Tibial artery (tissue), 4 donors: ENCODE results near the gene TBXAS1.
A peak's percentile ranks its signal among the peaks of the same experiment; 100 is the strongest.

Experiments used
- DNase-seq, 2 donors: peaks; one replicate each; pipeline ENCODE4 v3.0.0-alpha.2; 2019
- H3K27ac ChIP-seq, 2 donors: fragments of 200-600 bp; sonication (generic) in 1 of 2; 1 replicate in 1 of 2; 2 replicates in 1 of 2; pipeline ENCODE4 v1.5.1; 2018 to 2019; ENCODE audit warnings: mild to moderate bottlenecking in 1 of 2
- H3K27me3 ChIP-seq, 2 donors: fragments of 200-600 bp; sonication (generic) in 1 of 2; one replicate each; pipeline versions ENCODE4 v1.5.1 to v1.6.0; 2016 to 2019
- H3K36me3 ChIP-seq, 3 donors: fragments of 200-600 bp; sonication (generic) in 2 of 3; one replicate each; pipeline ENCODE4 v1.5.1; 2016 to 2019; ENCODE audit warnings: mild to moderate bottlenecking in 2 of 3
- H3K4me1 ChIP-seq, 4 donors: fragments of 200-600 bp; sonication (generic) in 2 of 4; 1 replicate in 3 of 4; 2 replicates in 1 of 4; pipeline ENCODE4 v1.5.1; 2016 to 2019
- H3K4me3 ChIP-seq, 2 donors: fragments of 200-600 bp; sonication (generic) in 1 of 2; 1 replicate in 1 of 2; 2 replicates in 1 of 2; pipeline ENCODE4 v1.5.1; 2018 to 2019; ENCODE audit warnings: mild to moderate bottlenecking in 2 of 2
- H3K9me3 ChIP-seq, 3 donors: fragments of 200-600 bp; sonication (generic) in 1 of 3; one replicate each; pipeline ENCODE4 v1.5.1; 2016 to 2019
- intact Hi-C: fragments of 100-400 bp; cut with DNase I; formaldehyde crosslinking; loops from one replicate; pipeline ENCODE4 v1.15.0; 2023; ENCODE audit warnings: low total_unique reads
- TF ChIP-seq, protein P1 (sequence below), 2 experiments: fragments of 200-600 bp in 1 of 2; fragments of 450-650 bp in 1 of 2; IDR thresholded peaks; one replicate each; pipeline ENCODE4 v1.5.1; 2017 to 2019; ENCODE audit warnings: antibody characterized with exemption in 2 of 2, mild to moderate bottlenecking in 1 of 2, moderate library complexity in 1 of 2

TBXAS1 gene

DNA sequence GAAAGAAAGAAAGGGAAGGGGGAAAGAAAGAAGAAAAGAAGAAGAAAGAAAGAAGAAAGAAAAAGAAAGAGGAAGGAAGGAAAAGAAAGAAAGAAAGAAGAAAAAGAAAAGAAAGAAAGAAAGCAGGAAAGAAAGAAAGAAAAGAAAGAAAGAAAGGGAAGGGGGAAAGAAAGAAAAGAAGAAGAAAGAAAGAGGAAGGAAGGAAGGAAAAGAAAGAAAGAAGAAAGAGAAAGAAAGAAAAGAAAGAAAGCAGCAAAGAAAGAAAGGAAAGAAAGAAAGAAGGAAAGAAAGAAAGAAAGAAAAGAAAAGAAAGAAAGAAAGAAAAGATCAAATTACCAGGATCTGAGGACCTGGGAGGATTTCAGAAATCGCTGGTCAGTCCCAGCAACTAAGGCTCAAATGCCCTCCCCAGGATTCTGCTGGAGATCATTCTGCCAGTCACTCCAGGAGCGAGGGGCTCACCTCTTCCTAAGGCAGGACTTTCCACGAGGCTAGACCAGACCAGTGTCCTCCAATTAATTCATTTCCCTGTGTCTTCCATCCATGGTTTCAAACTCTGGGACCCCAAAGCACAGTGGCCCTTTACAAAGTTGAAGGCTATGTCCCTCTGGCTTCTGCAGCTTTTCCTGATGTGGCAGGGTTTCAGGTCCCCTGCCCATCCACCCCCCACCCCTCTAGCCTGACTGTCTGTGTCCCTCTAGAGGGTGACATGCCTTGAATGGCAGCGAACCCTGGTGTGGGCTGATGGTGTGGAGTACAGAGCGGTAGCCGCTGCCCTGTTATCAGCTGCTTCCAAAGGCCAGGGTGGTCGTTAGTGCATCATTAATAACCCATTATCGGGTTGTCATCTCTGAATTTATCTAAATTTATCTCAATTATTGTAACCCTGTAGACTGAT lies 155.8 kb downstream of the TBXAS1 start:
- peaks cover 0 to 10% of the 10 kb centered on the region in 2 donors for H3K27me3 ChIP-seq

DNA sequence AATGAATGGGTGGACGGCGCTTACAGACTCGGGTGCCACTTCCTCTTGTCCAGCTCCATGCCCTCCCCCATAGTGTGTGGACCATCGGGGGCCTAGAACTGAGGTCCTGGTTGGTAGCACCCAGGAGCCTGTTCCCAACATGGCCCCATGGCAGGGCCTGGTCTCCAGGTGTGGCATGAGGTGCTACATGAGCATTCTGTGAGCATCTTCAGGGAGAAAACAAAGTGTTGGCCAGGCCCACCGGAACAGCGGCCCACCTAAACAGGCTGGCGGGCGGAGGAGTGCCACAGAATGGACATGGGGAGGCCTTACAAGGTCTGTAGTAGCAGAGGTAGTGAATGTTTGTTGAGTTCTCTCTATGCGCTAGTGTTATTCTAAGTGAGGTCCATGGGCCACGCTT lies 156.7 kb downstream of the TBXAS1 start:
- intact Hi-C loops, result no loop called here
- Histone ChIP-seq H3K4me3 (no peak overlapping the region), H3K9me3 (no peaks in the 10 kb centered on the region), H3K36me3 (no peaks in the 10 kb centered on the region), H3K27ac (no peak overlapping the region), H3K4me1 (no peaks in the 10 kb centered on the region), H3K27me3 (peaks cover 0 to 10% of the 10 kb centered on the region in 2 donors)
- no peak for DNase-seq
- TF ChIP-seq, protein P1, sequence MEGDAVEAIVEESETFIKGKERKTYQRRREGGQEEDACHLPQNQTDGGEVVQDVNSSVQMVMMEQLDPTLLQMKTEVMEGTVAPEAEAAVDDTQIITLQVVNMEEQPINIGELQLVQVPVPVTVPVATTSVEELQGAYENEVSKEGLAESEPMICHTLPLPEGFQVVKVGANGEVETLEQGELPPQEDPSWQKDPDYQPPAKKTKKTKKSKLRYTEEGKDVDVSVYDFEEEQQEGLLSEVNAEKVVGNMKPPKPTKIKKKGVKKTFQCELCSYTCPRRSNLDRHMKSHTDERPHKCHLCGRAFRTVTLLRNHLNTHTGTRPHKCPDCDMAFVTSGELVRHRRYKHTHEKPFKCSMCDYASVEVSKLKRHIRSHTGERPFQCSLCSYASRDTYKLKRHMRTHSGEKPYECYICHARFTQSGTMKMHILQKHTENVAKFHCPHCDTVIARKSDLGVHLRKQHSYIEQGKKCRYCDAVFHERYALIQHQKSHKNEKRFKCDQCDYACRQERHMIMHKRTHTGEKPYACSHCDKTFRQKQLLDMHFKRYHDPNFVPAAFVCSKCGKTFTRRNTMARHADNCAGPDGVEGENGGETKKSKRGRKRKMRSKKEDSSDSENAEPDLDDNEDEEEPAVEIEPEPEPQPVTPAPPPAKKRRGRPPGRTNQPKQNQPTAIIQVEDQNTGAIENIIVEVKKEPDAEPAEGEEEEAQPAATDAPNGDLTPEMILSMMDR (IDR thresholded peaks at IDR 0.05), result no peak

More for the DNA sequence above, 155.8 kb downstream of the TBXAS1 start:
- Histone ChIP-seq H3K27ac (no peak overlapping the region), H3K36me3 (no peaks in the 10 kb centered on the region), H3K9me3 (no peaks in the 10 kb centered on the region), H3K4me3 (no peak overlapping the region), H3K4me1 (no peaks in the 10 kb centered on the region)
- intact Hi-C loops, result no loop called here
- DNase-seq, result no peak
- TF ChIP-seq, protein P1 (IDR thresholded peaks at IDR 0.05), result no peak

DNA sequence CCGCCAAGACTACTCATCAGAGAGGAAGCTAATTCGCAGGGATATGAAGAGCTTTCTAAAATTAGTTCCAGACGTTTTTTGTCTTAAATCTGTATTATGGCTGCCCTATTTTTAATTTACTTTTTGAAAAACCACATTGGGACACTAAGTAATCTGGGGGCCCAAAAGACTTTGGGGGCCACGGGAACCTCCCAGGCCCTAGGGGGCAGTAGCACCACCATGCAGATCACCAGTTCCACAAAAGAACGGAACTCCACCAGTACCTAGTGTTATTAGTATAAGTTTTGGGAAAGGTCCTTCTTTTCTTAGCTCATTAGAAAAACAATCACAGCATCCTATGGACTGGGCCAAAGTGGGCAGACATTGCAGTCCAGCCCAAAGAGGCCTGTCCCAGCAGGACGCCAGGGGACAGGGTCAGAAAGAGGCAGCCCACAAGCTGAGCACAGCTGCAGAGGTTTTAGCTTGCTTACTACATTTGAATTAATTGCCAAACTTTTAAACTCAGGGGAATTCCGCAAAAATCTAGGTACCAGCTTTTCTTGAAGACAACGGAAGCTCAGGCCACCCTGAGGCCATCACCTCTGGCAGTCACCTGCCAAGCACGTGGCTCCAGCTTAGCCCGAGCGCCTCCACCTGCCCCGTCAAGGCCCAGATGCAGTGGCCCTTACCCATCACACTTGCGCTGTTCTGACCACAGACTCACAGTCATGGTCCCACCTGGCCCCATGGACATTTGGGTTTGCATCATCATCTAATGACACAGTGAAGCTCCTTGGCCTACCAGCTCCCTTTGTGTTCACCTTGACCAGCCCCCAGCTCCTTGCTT lies 158.8 kb downstream of the TBXAS1 start:
- TF ChIP-seq, protein P1 (IDR thresholded peaks at IDR 0.05), result no peak
- no peak overlapping the region for H3K27ac ChIP-seq
- intact Hi-C loops, result no loop called here

DNA sequence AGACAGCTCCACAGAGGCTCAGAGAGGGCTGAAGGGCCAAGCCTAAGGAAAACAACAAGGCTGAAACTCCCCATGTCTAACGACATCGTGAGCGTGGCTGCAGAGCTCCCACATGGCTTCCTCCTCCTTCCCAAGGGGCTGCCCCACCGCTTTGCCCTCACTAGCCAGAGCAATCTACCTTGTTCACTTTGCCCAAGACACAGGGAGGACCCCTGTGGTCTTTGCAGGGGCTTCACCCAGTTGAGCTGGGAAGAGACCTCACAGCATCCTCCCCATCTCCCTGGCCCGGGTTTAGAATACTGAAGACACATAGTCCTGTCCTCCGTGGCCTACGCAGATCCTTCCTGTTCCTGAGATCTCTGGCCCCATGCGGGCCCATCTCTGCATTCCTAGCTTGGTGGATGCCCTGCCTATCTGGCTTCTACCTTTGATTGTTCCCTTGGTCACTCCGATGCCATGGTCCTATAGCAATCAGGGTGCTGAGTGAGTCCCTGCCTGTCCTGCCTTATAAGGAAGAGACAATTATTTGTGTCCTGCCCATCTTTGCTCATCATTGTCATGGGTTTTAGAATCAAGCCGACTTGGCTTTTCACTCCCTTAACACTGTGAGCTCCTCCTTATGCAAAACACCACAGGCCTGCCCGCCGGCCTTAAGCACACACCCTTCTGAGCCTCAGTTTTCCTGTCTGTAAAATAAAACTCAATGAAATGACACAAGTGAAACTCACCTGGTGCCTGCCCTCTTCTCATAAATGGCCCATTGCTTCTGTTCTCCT lies 160.5 kb downstream of the TBXAS1 start:
- TF ChIP-seq, protein P1 (IDR thresholded peaks at IDR 0.05), result no peak
- DNase-seq, result no peak
- intact Hi-C loops, result no loop called here
- H3K36me3 ChIP-seq, result no peaks in the 10 kb centered on the region
- H3K27ac ChIP-seq, result no peak overlapping the region
- H3K4me1 ChIP-seq, result no peaks in the 10 kb centered on the region
- H3K9me3 ChIP-seq, result no peaks in the 10 kb centered on the region
- H3K27me3 ChIP-seq, result peaks cover 0 to 4% of the 10 kb centered on the region in 2 donors
- no peak overlapping the region for H3K4me3 ChIP-seq

More for the DNA sequence above, 158.8 kb downstream of the TBXAS1 start:
- H3K4me1 ChIP-seq, result no peaks in the 10 kb centered on the region
- peaks cover 0 to 10% of the 10 kb centered on the region in 2 donors for H3K27me3 ChIP-seq
- no peaks in the 10 kb centered on the region for H3K9me3 ChIP-seq
- H3K4me3 ChIP-seq, result no peak overlapping the region
- no peaks in the 10 kb centered on the region for H3K36me3 ChIP-seq
- DNase-seq, result no peak

DNA sequence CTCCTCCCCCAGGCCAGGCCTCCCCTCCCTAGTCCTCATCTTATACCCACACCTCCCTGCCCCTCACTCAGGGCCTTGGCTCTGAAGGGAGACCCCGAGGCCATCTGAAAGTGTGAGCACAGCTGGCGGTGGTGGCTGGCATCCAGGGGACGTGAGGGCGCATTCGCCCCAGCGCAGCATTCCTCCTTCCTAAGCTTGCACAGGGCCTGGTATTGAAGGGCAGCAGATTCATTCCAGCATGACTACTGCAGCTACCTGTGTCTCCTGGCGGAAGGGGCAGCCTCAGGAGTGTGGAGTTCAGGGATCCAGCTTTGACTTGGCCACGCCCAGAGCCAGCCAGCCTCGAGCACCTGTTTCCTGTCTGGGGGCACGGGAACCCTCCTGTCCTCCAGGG lies 161.1 kb downstream of the TBXAS1 start:
- Histone ChIP-seq H3K9me3 (no peaks in the 10 kb centered on the region), H3K27ac (no peak overlapping the region), H3K36me3 (no peaks in the 10 kb centered on the region), H3K27me3 (peaks cover 0 to 4% of the 10 kb centered on the region in 2 donors), H3K4me3 (no peak overlapping the region), H3K4me1 (no peaks in the 10 kb centered on the region)
- TF ChIP-seq, protein P1 (IDR thresholded peaks at IDR 0.05), result no peak
- intact Hi-C loops, result no loop called here
- DNase-seq, result peak in 1 of 2 donors; percentile 40
